Endodermal cell (in vitro differentiated cells): ENCODE measurements around the gene N4BP2L2. TPM values are rescaled to one million over a fixed set of nuclear protein-coding genes. Genes with fewer than 3 reads are reported as not detected.
A peak's percentile ranks its signal among the peaks of the same experiment; 100 is the strongest.

Experiments used
- DNase-seq: peaks from one replicate; pipeline ENCODE4 v3.0.0-alpha.2; 2017
- H3K27ac ChIP-seq: 2 replicates; pipeline ENCODE4 v1.5.1; 2013; ENCODE audit warnings: mild to moderate bottlenecking, low read depth, low read length, moderate library complexity
- H3K27me3 ChIP-seq: 2 replicates; pipeline ENCODE4 v1.6.1; 2013; ENCODE audit warnings: mild to moderate bottlenecking, low read length, moderate library complexity; ENCODE audit not compliant: insufficient read depth, control insufficient read depth, poor library complexity, severe bottlenecking
- H3K36me3 ChIP-seq: 2 replicates; pipeline ENCODE4 v1.7.0; 2013; ENCODE audit warnings: mild to moderate bottlenecking, low read length, moderate library complexity; ENCODE audit not compliant: control insufficient read depth, insufficient read depth
- H3K4me1 ChIP-seq: one replicate; pipeline ENCODE4 v1.7.0; 2013; ENCODE audit warnings: low read length; ENCODE audit not compliant: control insufficient read depth, insufficient read depth
- H3K4me3 ChIP-seq: 2 replicates; pipeline ENCODE4 v1.5.1; 2013; ENCODE audit warnings: mild to moderate bottlenecking, low read length, moderate library complexity
- H3K9ac ChIP-seq: 2 replicates; pipeline ENCODE4 v1.6.1; 2013; ENCODE audit warnings: mild to moderate bottlenecking, low read length, moderate library complexity; ENCODE audit not compliant: poor library complexity, severe bottlenecking; ENCODE audit errors: extremely low read depth
- H3K9me3 ChIP-seq: 2 replicates; pipeline ENCODE4 v1.6.1; 2013; ENCODE audit warnings: mild to moderate bottlenecking, low read length, moderate library complexity; ENCODE audit not compliant: control insufficient read depth
- H3K27ac Mint-ChIP-seq: 2 replicates; pipeline ENCODE4 v1.8.0; 2020; ENCODE audit warnings: mixed read lengths
- H3K27me3 Mint-ChIP-seq: 2 replicates; pipeline ENCODE4 v1.8.0; 2021; ENCODE audit warnings: mild to moderate bottlenecking, mixed read lengths; ENCODE audit not compliant: insufficient read depth
- H3K36me3 Mint-ChIP-seq: 2 replicates; pipeline ENCODE4 v1.8.0; 2020; ENCODE audit warnings: low read depth, mixed read lengths
- H3K4me1 Mint-ChIP-seq: 2 replicates; pipeline ENCODE4 v1.8.0; 2020; ENCODE audit warnings: mixed read lengths
- H3K4me3 Mint-ChIP-seq: 2 replicates; pipeline ENCODE4 v1.8.0; 2020; ENCODE audit warnings: mild to moderate bottlenecking, moderate library complexity, mixed read lengths
- H3K9me3 Mint-ChIP-seq: 2 replicates; pipeline ENCODE4 v1.8.0; 2020; ENCODE audit warnings: mild to moderate bottlenecking, mixed read lengths
- WGBS, 2 experiments: methylation state at CpG; one replicate each; pipeline versions ENCODE4 v1.1.5 to v1.1.7; 2013; ENCODE audit warnings: missing lambda C conversion rate in 2 of 2, mixed read lengths in 1 of 2; ENCODE audit not compliant: insufficient coverage in 1 of 2, insufficient read length in 1 of 2; 5-methylcytosine and 5-hydroxymethylcytosine counted together
- total RNA-seq, 2 donors: library from RNA; stranded (reverse); fragmentation: NEBNext Ultra II Directional in 1 of 2; extraction: Animal tissue kit (Norgen Biotek cat#: 25700) in 1 of 2; gene quantifications; 2 replicates in 1 of 2; 3 replicates in 1 of 2; pipeline ENCODE4 v1.2.1, GENCODE V29; 2021
- TF ChIP-seq, protein P1 (sequence below): fragments of 200-600 bp; sonication (generic); conservative IDR thresholded peaks from 2 replicates; pipeline ENCODE4 v1.5.0; 2021; ENCODE audit warnings: antibody characterized with exemption, mild to moderate bottlenecking

N4BP2L2 gene
- total RNA-seq, 2 donors from 2014 or later: 70.4 to 92.8 TPM

DNA sequence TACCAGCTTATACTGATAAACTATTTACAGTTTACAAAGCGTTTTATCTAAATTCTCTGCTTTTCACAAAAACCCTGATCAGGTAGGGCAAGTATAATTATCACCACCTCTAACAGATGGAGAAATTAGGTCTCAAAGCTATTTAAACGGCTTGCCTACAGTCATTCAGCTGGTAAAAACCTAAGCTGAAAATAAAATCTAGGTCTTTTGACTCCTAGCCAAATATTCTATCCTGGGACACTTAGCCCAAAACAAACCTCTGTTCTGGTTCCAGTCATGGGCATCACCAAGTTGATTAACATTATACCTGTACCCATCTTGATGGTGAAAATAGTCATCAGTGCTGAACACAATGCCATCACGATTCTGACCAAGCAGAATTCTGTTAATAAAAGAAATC is 11.4 kb downstream of the N4BP2L2 start:
- DNase-seq: no peak
- TF ChIP-seq, protein P1, sequence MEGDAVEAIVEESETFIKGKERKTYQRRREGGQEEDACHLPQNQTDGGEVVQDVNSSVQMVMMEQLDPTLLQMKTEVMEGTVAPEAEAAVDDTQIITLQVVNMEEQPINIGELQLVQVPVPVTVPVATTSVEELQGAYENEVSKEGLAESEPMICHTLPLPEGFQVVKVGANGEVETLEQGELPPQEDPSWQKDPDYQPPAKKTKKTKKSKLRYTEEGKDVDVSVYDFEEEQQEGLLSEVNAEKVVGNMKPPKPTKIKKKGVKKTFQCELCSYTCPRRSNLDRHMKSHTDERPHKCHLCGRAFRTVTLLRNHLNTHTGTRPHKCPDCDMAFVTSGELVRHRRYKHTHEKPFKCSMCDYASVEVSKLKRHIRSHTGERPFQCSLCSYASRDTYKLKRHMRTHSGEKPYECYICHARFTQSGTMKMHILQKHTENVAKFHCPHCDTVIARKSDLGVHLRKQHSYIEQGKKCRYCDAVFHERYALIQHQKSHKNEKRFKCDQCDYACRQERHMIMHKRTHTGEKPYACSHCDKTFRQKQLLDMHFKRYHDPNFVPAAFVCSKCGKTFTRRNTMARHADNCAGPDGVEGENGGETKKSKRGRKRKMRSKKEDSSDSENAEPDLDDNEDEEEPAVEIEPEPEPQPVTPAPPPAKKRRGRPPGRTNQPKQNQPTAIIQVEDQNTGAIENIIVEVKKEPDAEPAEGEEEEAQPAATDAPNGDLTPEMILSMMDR: no peak
- H3K27ac Mint-ChIP-seq: no peak overlapping the region
- Histone ChIP-seq H3K27me3 (no peaks in the 10 kb centered on the region), H3K4me3 (no peak overlapping the region), H3K36me3 (peaks cover 28% of the 10 kb centered on the region), H3K9ac (no peak overlapping the region), H3K4me1 (peaks cover 4% of the 10 kb centered on the region), H3K9me3 (no peaks in the 10 kb centered on the region), H3K27ac (no peak overlapping the region)
- H3K4me3 Mint-ChIP-seq: no peak overlapping the region
- 89 to 94% methylated on average over 3 of the region's 3 CpGs for WGBS, 2 experiments
- H3K27me3 Mint-ChIP-seq: no peaks in the 10 kb centered on the region
- H3K9me3 Mint-ChIP-seq: no peaks in the 10 kb centered on the region
- peaks cover 16% of the 10 kb centered on the region for H3K4me1 Mint-ChIP-seq
- H3K36me3 Mint-ChIP-seq: peaks cover 37% of the 10 kb centered on the region

DNA sequence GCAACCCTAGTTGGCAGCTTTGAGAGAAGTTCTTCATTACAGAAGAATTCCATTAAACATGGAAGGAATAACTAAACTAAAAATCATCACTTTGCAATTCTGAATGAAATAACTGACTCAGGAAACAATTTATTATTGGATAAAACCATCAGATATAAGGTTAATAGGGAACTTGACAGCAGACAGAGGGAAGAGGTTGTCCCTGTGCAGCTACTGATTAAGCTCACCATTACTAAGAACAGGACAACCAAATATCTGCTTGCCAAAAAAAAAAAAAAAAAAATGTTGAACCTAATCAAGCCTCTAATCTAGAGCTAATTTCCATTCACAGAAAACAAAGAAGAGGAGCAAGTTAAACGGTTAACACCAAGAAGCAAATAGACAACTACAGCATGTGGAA is 12.8 kb downstream of the N4BP2L2 start:
- peaks cover 45% of the 10 kb centered on the region for H3K36me3 Mint-ChIP-seq
- Histone ChIP-seq H3K36me3 (peaks cover 41% of the 10 kb centered on the region), H3K27ac (no peak overlapping the region), H3K9ac (no peak overlapping the region), H3K27me3 (no peaks in the 10 kb centered on the region), H3K4me3 (no peak overlapping the region), H3K4me1 (peaks cover 4% of the 10 kb centered on the region), H3K9me3 (no peaks in the 10 kb centered on the region)
- peak overlapping the region; percentile 62 for H3K27ac Mint-ChIP-seq
- H3K4me3 Mint-ChIP-seq: no peak overlapping the region
- H3K4me1 Mint-ChIP-seq: peaks cover 13% of the 10 kb centered on the region
- WGBS, 2 experiments: 0% methylated on average over 1 of the region's 1 CpG; no CpG with 5 or more reads in 1 of the 2 experiments
- H3K9me3 Mint-ChIP-seq: no peaks in the 10 kb centered on the region
- no peaks in the 10 kb centered on the region for H3K27me3 Mint-ChIP-seq
- DNase-seq: no peak
- TF ChIP-seq, protein P1: no peak

DNA sequence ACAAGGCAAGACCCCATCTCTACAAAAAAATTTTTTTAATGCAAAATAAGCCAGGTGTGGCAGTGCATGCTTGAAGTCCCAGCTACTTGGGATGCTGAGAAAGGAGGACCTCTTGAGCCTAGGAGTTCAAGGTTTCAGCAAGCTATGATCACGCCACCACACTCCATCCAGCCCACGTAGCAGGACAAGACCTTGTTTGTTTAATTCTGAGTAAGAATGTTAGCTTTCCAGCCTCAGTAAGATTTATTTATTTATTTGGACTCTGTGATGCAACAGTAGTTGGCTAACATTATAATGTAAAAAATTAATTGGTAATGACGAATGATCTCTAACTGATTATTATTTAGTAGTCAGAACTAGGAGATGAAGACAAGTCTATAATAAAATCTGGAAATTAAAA is 23.3 kb downstream of the N4BP2L2 start:
- WGBS, 2 experiments: 88% methylated on average over 3 of the region's 3 CpGs; no CpG with 5 or more reads in 1 of the 2 experiments
- TF ChIP-seq, protein P1: no peak
- H3K9me3 ChIP-seq: no peaks in the 10 kb centered on the region
- H3K4me3 ChIP-seq: no peak overlapping the region
- H3K27ac ChIP-seq: no peak overlapping the region
- Mint-ChIP-seq H3K27ac (no peak overlapping the region), H3K4me1 (no peaks in the 10 kb centered on the region), H3K27me3 (no peaks in the 10 kb centered on the region), H3K4me3 (no peak overlapping the region), H3K9me3 (no peaks in the 10 kb centered on the region), H3K36me3 (peaks cover 32% of the 10 kb centered on the region)
- DNase-seq: no peak
- no peaks in the 10 kb centered on the region for H3K27me3 ChIP-seq
- H3K4me1 ChIP-seq: no peaks in the 10 kb centered on the region
- H3K9ac ChIP-seq: no peak overlapping the region
- H3K36me3 ChIP-seq: peaks cover 62% of the 10 kb centered on the region
